Vagina (tissue), 2 donors: ENCODE measurements around the gene GANC.

ENCODE experiments used
- CTCF ChIP-seq, 3 experiments: fragments of 450-650 bp in 2 of 3; fragments of 200-600 bp in 1 of 3; sonication (generic) in 1 of 3; IDR thresholded peaks; one replicate each; pipeline ENCODE4 v1.5.1; 2017 to 2019; ENCODE audit warnings: antibody characterized with exemption in 3 of 3, mild to moderate bottlenecking in 2 of 3, moderate library complexity in 2 of 3
- POLR2A ChIP-seq, 2 donors: fragments of 450-650 bp; IDR thresholded peaks; one replicate each; pipeline ENCODE4 v1.6.1; 2017; ENCODE audit warnings: antibody characterized with exemption in 2 of 2, mild to moderate bottlenecking in 2 of 2, moderate library complexity in 2 of 2
- POLR2AphosphoS5 ChIP-seq, 2 donors: sonication (generic); formaldehyde crosslinking; IDR thresholded peaks; one replicate each; pipeline ENCODE4 v1.9.0; 2017; ENCODE audit warnings: antibody characterized with exemption in 2 of 2, mild to moderate bottlenecking in 2 of 2, low read depth in 1 of 2; ENCODE audit not compliant: insufficient read depth in 1 of 2

DNA sequence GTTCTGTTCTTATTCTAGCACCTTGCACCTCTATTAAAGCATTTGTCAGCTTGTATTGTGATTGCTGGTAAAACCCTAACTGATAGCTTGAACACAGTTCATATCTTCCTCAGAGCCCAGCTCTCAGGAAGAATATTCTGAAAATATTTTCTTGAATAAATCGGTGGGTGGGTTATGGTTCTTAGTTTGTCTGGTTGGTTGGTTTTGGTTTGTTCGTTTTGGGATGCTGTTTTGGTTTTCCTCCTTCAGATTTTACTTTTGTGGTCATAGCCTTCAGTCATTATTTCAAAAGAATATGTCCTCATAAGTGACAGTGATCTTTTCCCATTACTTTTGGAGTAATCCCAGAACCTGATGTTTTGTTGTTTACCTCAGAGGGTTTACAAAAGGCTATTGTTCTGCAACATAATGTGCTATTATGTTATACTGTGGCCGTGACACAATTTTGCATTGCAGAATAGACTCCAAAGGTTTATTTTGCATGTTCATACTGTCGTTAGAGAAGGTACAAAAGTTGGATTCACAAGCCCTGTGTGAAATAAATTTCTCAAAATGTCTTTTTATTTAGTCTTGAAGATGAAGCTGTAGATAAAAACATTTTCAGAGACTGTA, 2.9 kb downstream of the GANC start:
- TF ChIP-seq POLR2A (IDR thresholded peaks at IDR 0.05) (no peak), POLR2AphosphoS5 (IDR thresholded peaks at IDR 0.05; ENCODE audit: insufficient read depth in 1 of 2, low read depth in 1 of 2) (no peak), CTCF (IDR thresholded peaks at IDR 0.05) (no peak)
